HEK293T (cell line): Measurements from ENCODE around the gene TMEM184A.

Source experiments
- CTCF ChIA-PET: fragments of 350-600 bp; formaldehyde crosslinking; extraction: SDS; loops from one replicate; lab custom pipeline; 2021; ENCODE audit warnings: antibody characterized with exemption, inconsistent platforms; lab: Yijun Ruan, JAX
- POLR2A ChIA-PET: fragments of 350-600 bp; formaldehyde crosslinking; extraction: SDS; loops from one replicate; lab custom pipeline; 2020; ENCODE audit warnings: antibody characterized with exemption, inconsistent platforms; lab: Yijun Ruan, JAX
- DNase-seq: peaks from one replicate; pipeline ENCODE4 v3.0.0; 2012; ENCODE audit warnings: mixed read lengths; ENCODE audit errors: extremely low spot score
- ARNT ChIP-seq: fragments of 450-650 bp; IDR thresholded peaks from 2 replicates; pipeline ENCODE4 v1.6.1; 2017; ENCODE audit warnings: mild to moderate bottlenecking
- BHLHE40 ChIP-seq: fragments of 450-650 bp; IDR thresholded peaks from 2 replicates; pipeline ENCODE4 v1.6.1; 2016; ENCODE audit warnings: mild to moderate bottlenecking, moderate library complexity, borderline replicate concordance
- CTBP1 ChIP-seq: fragments of 450-650 bp; IDR thresholded peaks from 2 replicates; pipeline ENCODE4 v1.6.1; 2016; ENCODE audit warnings: borderline replicate concordance
- ELF4 ChIP-seq: fragments of 450-650 bp; IDR thresholded peaks from 2 replicates; pipeline ENCODE4 v1.6.1; 2017; ENCODE audit warnings: antibody characterized with exemption
- FOXA1 ChIP-seq: fragments of 450-650 bp; IDR thresholded peaks from 2 replicates; pipeline ENCODE4 v1.6.1; 2016; ENCODE audit warnings: mild to moderate bottlenecking
- FOXK2 ChIP-seq: fragments of 450-650 bp; IDR thresholded peaks from 2 replicates; pipeline ENCODE4 v1.6.1; 2016; ENCODE audit warnings: mild to moderate bottlenecking
- FOXM1 ChIP-seq: fragments of 450-650 bp; IDR thresholded peaks from 2 replicates; pipeline ENCODE4 v1.6.1; 2017; ENCODE audit warnings: mild to moderate bottlenecking, borderline replicate concordance
- HDGF ChIP-seq: fragments of 450-650 bp; IDR thresholded peaks from 2 replicates; pipeline ENCODE4 v1.6.1; 2017; ENCODE audit warnings: antibody characterized with exemption, borderline replicate concordance
- L3MBTL2 ChIP-seq: fragments of 450-650 bp; conservative IDR thresholded peaks from 2 replicates; pipeline ENCODE4 v1.6.1; 2016; ENCODE audit warnings: mild to moderate bottlenecking
- LEF1 ChIP-seq: fragments of 450-650 bp; IDR thresholded peaks from 2 replicates; pipeline ENCODE4 v1.6.1; 2017; ENCODE audit warnings: mild to moderate bottlenecking, borderline replicate concordance
- NFRKB ChIP-seq: fragments of 450-650 bp; IDR thresholded peaks from 2 replicates; pipeline ENCODE4 v1.6.1; 2016; ENCODE audit warnings: mild to moderate bottlenecking, moderate library complexity
- SP1 ChIP-seq: fragments of 450-650 bp; IDR thresholded peaks from 2 replicates; pipeline ENCODE4 v1.6.1; 2017
- SUZ12 ChIP-seq: fragments of 450-650 bp; IDR thresholded peaks from 2 replicates; pipeline ENCODE4 v1.6.1; 2016; ENCODE audit warnings: mild to moderate bottlenecking
- TARDBP ChIP-seq: fragments of 450-650 bp; IDR thresholded peaks from 2 replicates; pipeline ENCODE4 v1.6.1; 2016
- ZNF384 ChIP-seq: fragments of 450-650 bp; IDR thresholded peaks from 2 replicates; pipeline ENCODE4 v1.6.1; 2016
- TF ChIP-seq, protein P1 (sequence below): fragments of 450-650 bp; IDR thresholded peaks from 2 replicates; pipeline ENCODE4 v1.6.1; 2016

The TMEM184A gene

DNA sequence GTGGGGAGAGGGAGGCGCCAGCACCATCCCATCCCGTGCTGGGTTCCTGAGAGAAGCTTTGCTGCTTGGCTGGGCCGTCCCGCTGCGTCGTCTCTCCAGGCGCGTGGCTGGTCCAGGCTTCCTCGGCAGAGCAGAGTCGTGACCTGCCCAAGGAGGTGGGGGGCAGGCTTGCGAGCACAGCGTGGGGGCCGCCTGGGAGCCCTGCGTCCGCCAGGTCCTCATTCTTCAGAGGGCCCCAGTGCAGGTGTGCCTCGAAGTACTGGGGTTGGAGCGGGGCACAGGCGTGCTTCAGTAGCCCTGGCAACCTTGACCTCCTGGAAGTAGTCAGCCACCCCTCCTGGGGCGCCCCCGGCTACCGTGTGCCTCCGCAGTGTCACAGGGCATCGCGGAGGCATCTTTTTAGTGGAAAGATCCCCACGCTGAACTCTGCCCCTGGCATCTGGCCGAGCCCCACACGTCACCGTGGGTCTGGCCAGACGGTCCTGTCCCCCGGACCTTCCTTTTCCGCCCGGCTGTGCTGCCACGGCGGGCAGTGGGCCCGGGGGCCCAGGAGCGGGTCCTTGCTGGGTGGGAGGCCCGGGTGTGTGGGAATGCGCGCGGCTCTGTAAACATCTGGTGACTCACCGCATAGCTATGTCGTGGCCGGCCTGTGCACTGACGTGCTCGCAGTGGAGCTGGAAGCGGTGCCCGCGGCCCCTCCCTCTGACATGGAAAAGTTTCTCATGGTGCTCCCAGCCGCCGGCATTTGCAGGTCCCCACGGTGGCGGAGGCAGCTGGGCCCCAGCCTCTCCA is 19.1 kb downstream of the TMEM184A start:
- DNase-seq = peak; percentile 82
- TF ChIP-seq FOXK2 (no peak), ZNF384 (no peak), HDGF (no peak), BHLHE40 (no peak), SUZ12 (no peak), L3MBTL2 (no peak), ELF4 (no peak), SP1 (no peak), LEF1 (no peak), FOXM1 (no peak), CTBP1 (no peak), NFRKB (no peak)
- TF ChIP-seq, protein P1, sequence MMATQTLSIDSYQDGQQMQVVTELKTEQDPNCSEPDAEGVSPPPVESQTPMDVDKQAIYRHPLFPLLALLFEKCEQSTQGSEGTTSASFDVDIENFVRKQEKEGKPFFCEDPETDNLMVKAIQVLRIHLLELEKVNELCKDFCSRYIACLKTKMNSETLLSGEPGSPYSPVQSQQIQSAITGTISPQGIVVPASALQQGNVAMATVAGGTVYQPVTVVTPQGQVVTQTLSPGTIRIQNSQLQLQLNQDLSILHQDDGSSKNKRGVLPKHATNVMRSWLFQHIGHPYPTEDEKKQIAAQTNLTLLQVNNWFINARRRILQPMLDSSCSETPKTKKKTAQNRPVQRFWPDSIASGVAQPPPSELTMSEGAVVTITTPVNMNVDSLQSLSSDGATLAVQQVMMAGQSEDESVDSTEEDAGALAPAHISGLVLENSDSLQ = no peak
- ChIA-PET CTCF (interaction anchor here (1.3 kb wide), 1 partner anchor 20 kb away, joined by 4 read pairs; no protein-coding TSS in a partner anchor), POLR2A (interaction anchor here (1.2 to 1.4 kb wide), 2 partner anchors 30 to 32 kb away, joined by 3 to 5 read pairs; no protein-coding TSS in a partner anchor)

DNA sequence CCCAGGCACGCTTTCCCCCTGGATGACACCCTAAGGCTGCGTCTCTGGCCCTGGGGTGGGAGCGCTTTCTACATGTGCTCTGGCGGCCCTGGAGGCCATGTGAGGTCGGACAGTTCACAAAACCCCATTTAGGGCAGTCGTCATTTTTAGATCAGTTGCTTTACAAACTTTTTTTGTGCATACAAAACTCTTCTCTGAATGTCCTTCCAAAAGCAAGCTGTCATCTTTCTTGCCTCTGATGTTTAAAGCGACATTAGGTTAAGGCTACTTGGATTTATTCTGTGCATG is 19.6 kb downstream of the TMEM184A start:
- TF ChIP-seq SUZ12 (no peak), FOXK2 (no peak)
- ChIA-PET POLR2A (interaction anchor here (1.2 to 1.4 kb wide), 2 partner anchors 30 to 31 kb away, joined by 3 to 5 read pairs; no protein-coding TSS in a partner anchor), CTCF (interaction anchor here (1.3 kb wide), 1 partner anchor 20 kb away, joined by 4 read pairs; no protein-coding TSS in a partner anchor)
- no peak for DNase-seq

DNA sequence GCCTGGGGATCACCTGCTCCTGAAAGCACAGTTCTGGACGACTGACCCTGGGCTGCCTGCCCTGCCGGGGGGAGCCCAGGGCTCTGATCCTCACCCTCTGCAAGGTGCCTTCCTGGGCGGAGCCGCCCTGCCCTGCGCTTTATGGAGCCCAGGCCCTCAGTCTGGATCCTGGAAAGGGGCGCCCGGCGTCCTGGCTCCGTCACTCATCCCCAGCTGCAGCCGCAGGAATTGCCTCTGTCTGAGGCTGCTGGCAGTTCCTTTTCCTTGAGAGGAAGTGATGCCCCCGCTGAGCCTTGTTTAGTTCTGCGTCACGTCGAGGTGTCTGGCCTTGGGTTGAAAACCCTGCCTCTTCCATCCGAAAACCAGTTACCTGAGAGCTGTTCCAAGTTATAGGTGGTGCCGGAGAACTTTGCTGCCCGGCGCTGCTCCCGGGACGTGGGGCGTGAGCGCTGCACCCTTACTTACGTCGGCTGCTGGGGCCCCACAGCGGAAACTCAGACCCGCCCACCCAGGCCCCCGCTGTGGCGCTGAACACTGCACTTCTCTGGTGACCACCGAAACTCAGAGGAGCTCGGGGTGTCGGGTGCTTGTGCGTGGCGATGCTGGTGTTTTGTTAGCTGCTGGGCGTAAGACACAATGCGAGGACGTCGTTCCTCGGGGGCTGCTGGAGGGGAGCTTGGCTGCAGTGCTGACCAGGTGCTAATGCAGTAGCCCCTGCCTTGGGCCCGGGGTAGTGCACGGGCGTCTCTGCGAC is 20.1 kb downstream of the TMEM184A start:
- no peak for TF ChIP-seq ELF4
- TF ChIP-seq, protein P1 = no peak
- TF ChIP-seq SUZ12 = no peak
- TF ChIP-seq FOXA1 = no peak
- TF ChIP-seq ARNT = no peak
- no peak for TF ChIP-seq TARDBP
- TF ChIP-seq L3MBTL2 = no peak
- no peak for TF ChIP-seq FOXK2
- no peak for TF ChIP-seq FOXM1
- no peak for TF ChIP-seq BHLHE40
- no peak for TF ChIP-seq LEF1
- no peak for TF ChIP-seq SP1
- no peak for TF ChIP-seq NFRKB
- no peak for TF ChIP-seq CTBP1
- TF ChIP-seq HDGF = no peak
- no peak for TF ChIP-seq ZNF384
- no peak for DNase-seq
- CTCF ChIA-PET = interaction anchor here (1.3 kb wide), 1 partner anchor 21 kb away, joined by 4 read pairs; no protein-coding TSS in a partner anchor
- POLR2A ChIA-PET = interaction anchor here (1.4 kb wide), 1 partner anchor 31 kb away, joined by 3 read pairs; no protein-coding TSS in a partner anchor

DNA sequence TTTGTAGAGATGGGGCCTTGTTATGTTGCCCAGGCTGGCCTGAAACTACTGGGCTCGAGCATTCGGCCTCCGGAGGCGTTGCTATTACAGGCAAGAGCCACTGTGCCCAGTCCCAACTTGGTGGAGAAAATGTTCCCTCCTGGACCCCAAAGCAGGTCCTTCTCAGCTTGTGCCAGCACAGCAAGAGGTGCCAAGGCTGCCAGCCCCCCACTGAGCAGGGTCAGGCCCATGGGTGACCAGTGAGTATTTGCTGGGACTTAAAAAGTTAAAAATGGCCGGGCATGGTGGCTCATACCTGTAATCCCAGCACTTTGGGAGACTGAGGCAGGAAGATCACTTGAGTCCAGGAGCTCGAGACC is 20.9 kb downstream of the TMEM184A start:
- ChIA-PET POLR2A (interaction anchor here (0.9 to 1.4 kb wide), 2 partner anchors 30 to 31 kb away, joined by 3 read pairs; no protein-coding TSS in a partner anchor), CTCF (no interaction called here)
- DNase-seq = no peak
- TF ChIP-seq ZNF384 (no peak), FOXA1 (no peak), SP1 (no peak), FOXK2 (no peak), TARDBP (no peak)
- TF ChIP-seq, protein P1 = no peak

DNA sequence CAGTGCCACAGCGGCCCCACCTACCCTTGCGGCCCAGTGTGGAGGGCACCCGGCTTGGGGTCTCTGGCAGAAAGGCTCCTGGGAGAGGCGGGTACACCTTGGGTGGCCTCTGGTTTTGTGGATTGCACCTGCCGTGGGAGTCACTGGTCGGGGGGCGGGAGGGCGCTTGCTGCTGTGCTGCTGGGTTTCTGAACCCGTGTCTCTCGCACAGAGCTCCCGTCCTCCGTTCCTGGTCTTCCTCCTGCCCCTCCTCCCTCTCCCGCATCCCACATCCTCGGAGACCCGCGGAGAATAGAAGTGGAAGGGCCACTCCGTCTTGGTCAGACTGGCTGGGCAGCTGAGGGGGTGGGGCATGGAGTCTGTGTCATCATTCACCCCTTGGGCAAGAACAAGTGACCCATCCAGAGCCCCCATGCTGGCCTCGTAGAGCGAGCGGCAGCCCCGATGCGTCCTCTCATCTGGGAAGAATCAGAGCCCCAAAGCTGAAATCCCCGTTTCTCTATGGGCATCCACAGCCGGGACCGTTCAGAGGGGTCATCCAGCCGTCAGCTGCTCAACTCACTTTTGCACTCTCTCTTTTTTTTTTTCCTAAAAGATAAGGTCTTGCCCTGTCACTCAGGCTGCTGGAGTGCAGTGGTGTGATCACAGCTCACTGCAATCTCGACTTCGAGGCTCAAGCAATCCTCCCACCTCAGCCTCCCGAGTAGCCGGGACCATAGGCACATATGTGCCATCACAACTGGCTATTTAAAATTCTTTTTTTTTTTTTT is 21.5 kb downstream of the TMEM184A start:
- TF ChIP-seq, protein P1 = peak; percentile 43; the same call in 1 of the 2 replicates
- TF ChIP-seq HDGF = no peak
- POLR2A ChIA-PET = interaction anchor here (0.9 to 1.0 kb wide), 2 partner anchors 29 to 32 kb away, joined by 3 read pairs; no protein-coding TSS in a partner anchor
- CTCF ChIA-PET = interaction anchor here (1.0 kb wide), 1 partner anchor 28 kb away, joined by 3 read pairs; no protein-coding TSS in a partner anchor
- DNase-seq = no peak
